Esophagus (tissue), 2 donors: ENCODE measurements around the gene KLF3. TPM values are rescaled to one million over a fixed set of nuclear protein-coding genes. Genes with fewer than 3 reads are reported as not detected.

Experiments used
- H3K27ac ChIP-seq, 2 donors: one replicate each; pipeline ENCODE4 v1.5.1; 2013; ENCODE audit warnings: low read depth in 2 of 2, mild to moderate bottlenecking in 2 of 2, inconsistent platforms in 1 of 2, low read length in 1 of 2, moderate library complexity in 1 of 2
- H3K27me3 ChIP-seq, 2 donors: one replicate each; pipeline ENCODE4 v1.6.1; 2013; ENCODE audit warnings: low read length in 2 of 2, control low read depth in 1 of 2, mild to moderate bottlenecking in 1 of 2; ENCODE audit not compliant: insufficient read depth in 2 of 2, control insufficient read depth in 1 of 2
- H3K36me3 ChIP-seq, 2 donors: one replicate each; pipeline ENCODE4 v1.6.1; 2013; ENCODE audit warnings: low read length in 1 of 2; ENCODE audit not compliant: control insufficient read depth in 2 of 2, insufficient read depth in 2 of 2
- H3K4me1 ChIP-seq, 2 donors: one replicate each; pipeline ENCODE4 v1.6.1; 2013; ENCODE audit warnings: low read length in 1 of 2; ENCODE audit not compliant: control insufficient read depth in 2 of 2, insufficient read depth in 2 of 2
- H3K4me3 ChIP-seq, 2 donors: one replicate each; pipeline ENCODE4 v1.5.1; 2013; ENCODE audit warnings: low read length in 2 of 2, mild to moderate bottlenecking in 2 of 2, low read depth in 1 of 2, moderate library complexity in 1 of 2
- H3K9me3 ChIP-seq, 2 donors: one replicate each; pipeline ENCODE4 v1.6.1; 2013; ENCODE audit warnings: mild to moderate bottlenecking in 2 of 2, low read depth in 1 of 2, low read length in 1 of 2, moderate library complexity in 1 of 2; ENCODE audit not compliant: control insufficient read depth in 2 of 2, insufficient read depth in 1 of 2
- WGBS, 2 donors: extraction: QIAGEN DNeasy Blood & Tissue Kit; methylation state at CpG; one replicate each; pipeline ENCODE4 v1.1.7; 2013; 5-methylcytosine and 5-hydroxymethylcytosine counted together
- polyA plus RNA-seq, 2 donors: library from polyadenylated mRNA; stranded (reverse); fragments of 200-250 nt; gene quantifications; one replicate each; pipeline ENCODE4 v1.2.3, GENCODE V29; 2013
- donor health status: healthy with polysubstance abuse.
- donor health status: Bipolar disorder and iron deficiency.

Gene KLF3
- polyA plus RNA-seq, 2 donors: 20.6 to 36.2 TPM

GRCh38 chr4:38647101-38647819 is 16.7 kb upstream of the KLF3 start:
- H3K4me3 ChIP-seq: no peak overlapping the region
- H3K9me3 ChIP-seq: no peaks in the 10 kb centered on the region
- 94 to 95% methylated on average over 2 of the region's 2 CpGs for WGBS, 2 donors
- H3K27ac ChIP-seq: no peak overlapping the region
- peaks cover 0 to 3% of the 10 kb centered on the region in 2 donors for H3K4me1 ChIP-seq
- no peaks in the 10 kb centered on the region for H3K36me3 ChIP-seq
- no peaks in the 10 kb centered on the region for H3K27me3 ChIP-seq

- Histone ChIP-seq H3K27ac (no peak overlapping the region), H3K4me3 (no peak overlapping the region), H3K27me3 (no peaks in the 10 kb centered on the region), H3K36me3 (no peaks in the 10 kb centered on the region), H3K9me3 (no peaks in the 10 kb centered on the region), H3K4me1 (peaks cover 0 to 3% of the 10 kb centered on the region in 2 donors)
- WGBS, 2 donors: 80 to 82% methylated on average over 9 of the region's 9 CpGs
Observed at GRCh38 chr4:38650133-38650532, 13.9 kb upstream of the KLF3 start.

GRCh38 chr4:38654273-38654672 is 9.7 kb upstream of the KLF3 start:
- no peaks in the 10 kb centered on the region for H3K36me3 ChIP-seq
- H3K4me3 ChIP-seq: no peak overlapping the region
- no peaks in the 10 kb centered on the region for H3K4me1 ChIP-seq
- H3K27me3 ChIP-seq: no peaks in the 10 kb centered on the region
- WGBS, 2 donors: 69 to 74% methylated on average over 8 of the region's 8 CpGs
- no peak overlapping the region for H3K27ac ChIP-seq
- no peaks in the 10 kb centered on the region for H3K9me3 ChIP-seq

- H3K4me3 ChIP-seq: no peak overlapping the region
- no peaks in the 10 kb centered on the region for H3K9me3 ChIP-seq
- 62 to 72% methylated on average over 2 of the region's 2 CpGs for WGBS, 2 donors
- H3K27ac ChIP-seq: no peak overlapping the region
- H3K27me3 ChIP-seq: no peaks in the 10 kb centered on the region
- no peaks in the 10 kb centered on the region for H3K36me3 ChIP-seq
- no peaks in the 10 kb centered on the region for H3K4me1 ChIP-seq
Observed at GRCh38 chr4:38656111-38656510, 7.9 kb upstream of the KLF3 start.

- Histone ChIP-seq H3K27ac (no peak overlapping the region), H3K4me3 (no peak overlapping the region), H3K36me3 (no peaks in the 10 kb centered on the region), H3K4me1 (no peaks in the 10 kb centered on the region), H3K9me3 (no peaks in the 10 kb centered on the region), H3K27me3 (no peaks in the 10 kb centered on the region)
- WGBS, 2 donors: 50 to 56% methylated on average over 3 of the region's 3 CpGs
Observed at GRCh38 chr4:38659346-38659745, 4.7 kb upstream of the KLF3 start.

GRCh38 chr4:38660838-38661237 is 3.2 kb upstream of the KLF3 start:
- Histone ChIP-seq H3K36me3 (no peaks in the 10 kb centered on the region), H3K4me3 (no peak overlapping the region), H3K9me3 (no peaks in the 10 kb centered on the region), H3K27me3 (no peaks in the 10 kb centered on the region), H3K27ac (no peak overlapping the region), H3K4me1 (no peaks in the 10 kb centered on the region)
- WGBS, 2 donors: 97 to 98% methylated on average over 4 of the region's 4 CpGs

GRCh38 chr4:38661371-38661770 is 2.6 kb upstream of the KLF3 start:
- H3K27ac ChIP-seq: no peak overlapping the region
- no peak overlapping the region for H3K4me3 ChIP-seq
- H3K4me1 ChIP-seq: no peaks in the 10 kb centered on the region
- no peaks in the 10 kb centered on the region for H3K27me3 ChIP-seq
- 88 to 91% methylated on average over 3 of the region's 3 CpGs for WGBS, 2 donors
- H3K9me3 ChIP-seq: no peaks in the 10 kb centered on the region
- no peaks in the 10 kb centered on the region for H3K36me3 ChIP-seq

- H3K27ac ChIP-seq: peak overlapping the region; percentile 92 to 100
- H3K4me1 ChIP-seq: no peaks in the 10 kb centered on the region
- H3K27me3 ChIP-seq: no peaks in the 10 kb centered on the region
- WGBS, 2 donors: 39 to 53% methylated on average over 26 of the region's 26 CpGs
- no peaks in the 10 kb centered on the region for H3K9me3 ChIP-seq
- H3K36me3 ChIP-seq: no peaks in the 10 kb centered on the region
- peak overlapping the region; percentile 50 to 77 for H3K4me3 ChIP-seq
Observed at GRCh38 chr4:38662522-38663089, 1.4 kb upstream of the KLF3 start.

- H3K9me3 ChIP-seq: no peaks in the 10 kb centered on the region
- peak overlapping the region; percentile 50 to 77 for H3K4me3 ChIP-seq
- peak overlapping the region; percentile 92 to 100 for H3K27ac ChIP-seq
- WGBS, 2 donors: 1% methylated on average over 49 to 85 of the region's 85 CpGs
- no peaks in the 10 kb centered on the region for H3K4me1 ChIP-seq
- no peaks in the 10 kb centered on the region for H3K36me3 ChIP-seq
- H3K27me3 ChIP-seq: no peaks in the 10 kb centered on the region
Observed at GRCh38 chr4:38663090-38663800, 754 bp upstream of the KLF3 start.
